Psoas muscle (tissue), 8 donors: ENCODE measurements around the gene NFS1. TPM values are rescaled to one million over a fixed set of nuclear protein-coding genes. Genes with fewer than 3 reads are reported as not detected.

Source experiments
- ATAC-seq, 4 donors: fragments of 200-7000 bp; cut with Tn5 transposase; one replicate each; pipeline ENCODE4 v1.9.1; 2020; ENCODE audit warnings: moderate library complexity in 3 of 4, mild to moderate bottlenecking in 2 of 4
- DNase-seq, 2 donors: peaks; one replicate each; pipeline ENCODE4 v3.0.0-alpha.2; 2020
- H3K27ac ChIP-seq: fragments of 200-600 bp; one replicate; pipeline ENCODE4 v1.8.0; 2022
- H3K27me3 ChIP-seq, 3 donors: fragments of 200-600 bp in 1 of 3; one replicate each; pipeline versions ENCODE4 v1.6.1 to v1.8.0; 2013 to 2022; ENCODE audit warnings: low read length in 2 of 3, mild to moderate bottlenecking in 2 of 3, moderate library complexity in 1 of 3; ENCODE audit not compliant: insufficient read depth in 3 of 3
- H3K36me3 ChIP-seq, 2 donors: fragments of 200-600 bp in 1 of 2; one replicate each; pipeline versions ENCODE4 v1.6.1 to v1.8.0; 2013 to 2022; ENCODE audit warnings: low read depth in 1 of 2, mild to moderate bottlenecking in 1 of 2, moderate library complexity in 1 of 2; ENCODE audit not compliant: insufficient read depth in 1 of 2
- H3K4me1 ChIP-seq: fragments of 200-600 bp; one replicate; pipeline ENCODE4 v1.8.0; 2022
- H3K4me3 ChIP-seq: fragments of 200-600 bp; one replicate; pipeline ENCODE4 v1.8.0; 2022; ENCODE audit warnings: mild to moderate bottlenecking
- H3K9me3 ChIP-seq: fragments of 200-600 bp; one replicate; pipeline ENCODE4 v1.8.0; 2022
- CTCF ChIP-seq: fragments of 200-600 bp; IDR thresholded peaks from one replicate; pipeline ENCODE4 v1.8.0; 2022; ENCODE audit warnings: antibody characterized with exemption
- WGBS, 3 donors: extraction: QIAGEN DNeasy Blood & Tissue Kit; methylation state at CpG; one replicate each; pipeline versions ENCODE4 v1.1.6 to v1.1.7; 2013; 5-methylcytosine and 5-hydroxymethylcytosine counted together
- intact Hi-C, 2 donors: fragments of 100-400 bp; cut with DNase I; formaldehyde crosslinking; loops; one replicate each; pipeline versions ENCODE4 v1.11.0 to v1.14.2; 2022
- polyA plus RNA-seq, 3 donors: library from polyadenylated mRNA; stranded (reverse); fragments of 200-250 nt; gene quantifications; one replicate each; pipeline ENCODE4 v1.2.3, GENCODE V29; 2013
- total RNA-seq, 4 donors: library from RNA; stranded (reverse); fragmentation: NEBNext Ultra II Directional in 2 of 4; extraction: Animal tissue kit (Norgen Biotek cat#: 25700) in 2 of 4; gene quantifications; one replicate each; pipeline versions ENCODE4 v1.2.1 to v1.2.4, GENCODE V29; 2021 to 2023
- donor health status: healthy with polysubstance abuse.
- donor health status: DM: no; HTN: no; CAD: no; lungs with moderate emphysema.
- donor health status: Bipolar disorder and iron deficiency.
- donor health status: healthy.
- donor health status: DM: yes; HTN: yes; CAD: no.
- donor health status: DM: no; HTN: no; CAD: no.
- donor health status: DM: no; HTN: no; CAD: no.
- donor health status: DM: yes; HTN: yes; CAD: no.

The NFS1 gene
- total and polyA plus RNA-seq, 7 donors: 19.8 to 45.0 (median 35.2) TPM

DNA sequence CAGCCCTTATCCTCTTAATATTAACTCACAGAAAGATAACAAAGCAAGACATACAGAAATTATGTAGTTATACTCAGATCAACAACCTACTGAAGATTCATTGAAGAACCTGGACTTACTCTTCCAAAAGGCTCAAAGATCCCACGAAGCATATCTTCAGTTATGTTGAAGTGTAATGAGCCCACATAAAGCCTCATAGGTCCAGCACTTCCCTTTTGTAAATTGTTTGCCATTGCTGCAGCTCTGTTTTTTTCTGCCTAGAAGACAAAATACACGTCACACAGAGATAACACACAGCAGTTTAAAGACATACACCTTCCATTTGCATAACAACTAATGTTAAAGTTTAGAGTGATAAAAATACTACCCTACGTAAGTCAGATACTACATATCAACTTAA, 22.5 kb upstream of the NFS1 start:
- no peaks in the 10 kb centered on the region for H3K9me3 ChIP-seq
- intact Hi-C loops: no loop called here
- no peak for TF ChIP-seq CTCF
- DNase-seq (no peak), ATAC-seq (no peak)
- H3K36me3 ChIP-seq: peaks cover 11 to 100% of the 10 kb centered on the region in 2 donors
- peaks cover 70% of the 10 kb centered on the region for H3K4me1 ChIP-seq
- H3K4me3 ChIP-seq: peak overlapping the region; percentile 16
- 65 to 81% (median 71%) methylated on average over 3 of the region's 3 CpGs for WGBS, 3 donors
- H3K27ac ChIP-seq: peak overlapping the region; percentile 25
- no peaks in the 10 kb centered on the region for H3K27me3 ChIP-seq

GRCh38 chr20:35721219-35721618, 22.1 kb upstream of the NFS1 start:
- no peak for DNase-seq
- TF ChIP-seq CTCF: no peak
- H3K36me3 ChIP-seq: peaks cover 14 to 100% of the 10 kb centered on the region in 2 donors
- no peak overlapping the region for H3K4me3 ChIP-seq
- no peaks in the 10 kb centered on the region for H3K27me3 ChIP-seq
- intact Hi-C loops: no loop called here
- ATAC-seq: no peak
- WGBS, 3 donors: 92 to 98% (median 93%) methylated on average over 3 of the region's 3 CpGs
- peak overlapping the region; percentile 25 for H3K27ac ChIP-seq
- H3K4me1 ChIP-seq: peaks cover 73% of the 10 kb centered on the region
- H3K9me3 ChIP-seq: no peaks in the 10 kb centered on the region

DNA sequence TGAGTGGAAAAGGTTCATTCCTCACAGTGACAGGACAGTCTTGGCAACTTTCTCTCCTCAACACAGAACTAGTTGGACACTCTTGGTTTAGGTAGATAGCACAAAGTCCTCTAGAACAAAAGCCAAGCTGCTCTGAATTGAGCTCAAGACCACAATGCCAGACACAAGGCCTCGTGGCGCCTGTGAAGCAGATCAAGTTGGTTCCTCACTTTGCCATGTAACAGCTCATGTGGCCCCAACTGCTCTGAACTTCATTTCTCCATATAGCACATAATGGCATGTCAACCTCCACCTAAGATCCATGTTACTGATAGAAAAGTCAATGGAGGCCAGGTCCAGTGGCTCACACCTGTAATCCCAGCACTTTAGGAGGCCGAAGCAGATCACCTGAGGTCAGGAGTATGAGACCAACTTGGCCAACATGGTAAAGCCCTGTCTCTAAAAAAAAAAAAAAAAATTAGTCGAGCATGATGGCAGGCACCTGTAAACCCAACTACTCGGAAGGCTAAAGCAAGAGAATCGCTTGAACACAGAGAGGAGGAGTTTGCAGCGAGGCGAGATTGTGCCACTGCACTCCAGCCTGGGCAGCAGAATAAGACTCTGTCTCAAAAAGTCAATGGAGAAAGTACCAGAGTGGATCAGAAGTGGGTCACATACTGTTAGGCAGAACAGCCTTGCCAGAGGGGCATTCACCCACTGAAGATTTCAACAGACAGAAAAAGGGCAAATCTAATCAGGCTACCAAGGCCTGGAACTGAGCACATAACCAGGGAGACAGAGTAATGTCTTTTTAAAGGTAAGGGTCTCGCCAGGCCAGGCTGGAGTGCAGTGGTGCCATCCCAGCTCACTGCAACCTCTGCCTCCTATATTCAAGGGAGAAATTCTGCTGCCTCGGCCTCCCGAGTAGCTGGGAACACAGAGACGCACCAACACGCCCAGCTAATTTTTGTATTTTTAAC, 21.3 kb upstream of the NFS1 start:
- no peak for TF ChIP-seq CTCF
- DNase-seq (no peak), ATAC-seq (no peak)
- Histone ChIP-seq H3K27ac (peak overlapping the region; percentile 57), H3K36me3 (peaks cover 16 to 100% of the 10 kb centered on the region in 2 donors), H3K27me3 (no peaks in the 10 kb centered on the region), H3K4me1 (peaks cover 78% of the 10 kb centered on the region), H3K9me3 (no peaks in the 10 kb centered on the region), H3K4me3 (no peak overlapping the region)
- 88 to 93% (median 88%) methylated on average over 13 of the region's 13 CpGs for WGBS, 3 donors
- intact Hi-C loops: no loop called here

DNA sequence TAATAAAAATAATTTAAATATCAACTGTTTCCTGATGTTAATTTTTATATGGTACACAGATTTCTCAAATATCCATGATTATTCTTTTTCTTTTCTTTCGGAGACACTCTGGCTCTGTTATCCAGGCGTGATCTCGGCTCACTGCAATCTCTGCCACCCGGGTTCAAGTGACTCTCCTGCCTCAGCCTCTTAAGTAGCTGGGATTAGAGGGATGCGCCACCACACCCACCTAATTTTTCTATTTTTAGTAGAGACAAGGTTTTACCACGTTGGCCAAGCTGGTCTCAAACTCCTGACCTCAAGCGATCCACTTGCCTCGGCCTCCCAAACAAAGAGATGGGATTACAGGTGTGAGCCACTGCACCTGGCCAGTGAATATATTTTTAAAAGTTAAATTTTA, 20.6 kb upstream of the NFS1 start:
- intact Hi-C loops: loop anchor here in 1 of 2 donors (10.0 kb wide), 1 partner anchor 65 kb away; no protein-coding TSS in a partner anchor

More for the DNA sequence above, 20.6 kb upstream of the NFS1 start:
- DNase-seq (no peak), ATAC-seq (no peak)
- no peak for TF ChIP-seq CTCF
- 34 to 53% (median 37%) methylated on average over 8 of the region's 8 CpGs for WGBS, 3 donors
- Histone ChIP-seq H3K27me3 (no peaks in the 10 kb centered on the region), H3K27ac (peak overlapping the region; percentile 57), H3K4me3 (no peak overlapping the region), H3K9me3 (no peaks in the 10 kb centered on the region), H3K36me3 (peaks cover 13 to 100% of the 10 kb centered on the region in 2 donors), H3K4me1 (peaks cover 83% of the 10 kb centered on the region)
